ENCODE measurements around the gene STT3B.

Gene STT3B

DNA sequence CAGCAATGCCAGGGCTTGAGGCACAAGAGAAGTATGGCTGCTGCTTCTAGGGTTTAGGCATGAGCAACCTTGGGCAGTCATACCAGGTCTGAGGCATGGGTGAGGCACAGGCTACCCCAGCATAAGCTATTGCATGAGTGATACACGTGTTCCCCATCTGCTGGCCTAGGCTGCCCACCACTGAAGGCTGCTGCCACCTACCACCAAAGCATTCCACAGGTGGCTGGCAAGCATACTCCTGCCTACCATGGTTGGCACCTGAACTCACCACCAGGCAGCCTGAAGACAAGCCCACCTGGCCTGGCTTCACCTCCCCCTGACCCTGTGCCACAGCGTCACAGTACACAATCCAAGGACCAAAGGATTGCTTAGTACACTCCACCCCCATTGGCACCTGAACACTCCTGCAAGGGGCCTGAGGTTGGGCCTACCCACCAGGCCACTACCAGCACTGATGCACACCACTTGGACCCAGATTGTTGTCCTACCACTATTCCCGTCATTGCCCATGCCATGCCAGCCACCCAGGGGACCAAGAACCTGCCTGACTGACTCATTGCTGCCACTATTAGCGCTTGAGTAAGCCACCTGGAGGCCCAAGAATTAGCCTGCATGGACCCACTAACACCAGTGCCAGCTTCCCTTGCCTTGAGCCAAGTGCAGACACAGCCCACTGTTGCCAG is 115.7 kb downstream of the STT3B start:
- H3K36me3 ChIP-seq, result peaks cover 54% of the 10 kb centered on the region
- TF ChIP-seq Cebpa-rat (IDR thresholded peaks at IDR 0.05), result no peak

GRCh38 chr3:31652296-31652695 is 119.6 kb downstream of the STT3B start:
- no peaks in the 10 kb centered on the region for H4K20me1 ChIP-seq
- no peak for TF ChIP-seq Cebpa-rat (IDR thresholded peaks at IDR 0.05)
- no peak overlapping the region for H3K4me2 ChIP-seq
- H3K4me1 ChIP-seq, result no peaks in the 10 kb centered on the region
- no peak overlapping the region for H3K27ac ChIP-seq
- no peak overlapping the region for H3K9ac ChIP-seq
- H3K36me3 ChIP-seq, result peaks cover 18% of the 10 kb centered on the region
- H3K4me3 ChIP-seq, result no peak overlapping the region
- H3K27me3 ChIP-seq, result no peaks in the 10 kb centered on the region
- H3K9me3 ChIP-seq, result peaks cover 87% of the 10 kb centered on the region

More for the DNA sequence above, 115.7 kb downstream of the STT3B start:
- no peaks in the 10 kb centered on the region for H3K27me3 ChIP-seq
- H4K20me1 ChIP-seq, result no peaks in the 10 kb centered on the region
- H3K4me1 ChIP-seq, result no peaks in the 10 kb centered on the region
- 0 out of 2 replicates have a peak overlapping the region, but pooled peaks have one; percentile 18 for H3K4me3 ChIP-seq
- no peak overlapping the region for H3K27ac ChIP-seq
- H3K9ac ChIP-seq, result no peak overlapping the region
- peaks cover 81% of the 10 kb centered on the region for H3K9me3 ChIP-seq
- no peak overlapping the region for H3K4me2 ChIP-seq

DNA sequence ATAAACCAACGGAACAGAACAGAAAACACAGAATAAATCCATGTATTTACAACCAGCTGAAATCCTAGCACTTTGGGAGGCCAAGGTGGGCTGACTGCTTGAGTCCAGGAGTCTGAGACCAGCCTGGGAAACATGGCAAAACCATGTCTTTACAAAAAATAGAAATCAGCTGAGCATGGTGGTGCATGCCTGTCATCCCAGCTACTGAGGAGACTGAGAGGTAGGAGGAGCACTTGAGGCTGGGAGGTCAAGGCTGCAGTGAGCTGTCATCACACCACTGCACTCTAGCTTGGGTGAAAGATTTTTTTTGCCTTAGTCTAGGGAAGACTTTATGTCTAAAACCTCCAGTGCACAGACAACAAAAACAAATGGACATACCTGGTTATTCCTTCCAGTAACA is 120.7 kb downstream of the STT3B start:
- peaks cover 6% of the 10 kb centered on the region for H3K36me3 ChIP-seq
- no peak overlapping the region for H3K9ac ChIP-seq
- H3K4me1 ChIP-seq, result no peaks in the 10 kb centered on the region
- H3K4me2 ChIP-seq, result no peak overlapping the region
- H3K27me3 ChIP-seq, result no peaks in the 10 kb centered on the region
- no peaks in the 10 kb centered on the region for H4K20me1 ChIP-seq
- no peak overlapping the region for H3K4me3 ChIP-seq
- H3K9me3 ChIP-seq, result peaks cover 75% of the 10 kb centered on the region
- TF ChIP-seq Cebpa-rat (IDR thresholded peaks at IDR 0.05), result no peak
- H3K27ac ChIP-seq, result no peak overlapping the region

DNA sequence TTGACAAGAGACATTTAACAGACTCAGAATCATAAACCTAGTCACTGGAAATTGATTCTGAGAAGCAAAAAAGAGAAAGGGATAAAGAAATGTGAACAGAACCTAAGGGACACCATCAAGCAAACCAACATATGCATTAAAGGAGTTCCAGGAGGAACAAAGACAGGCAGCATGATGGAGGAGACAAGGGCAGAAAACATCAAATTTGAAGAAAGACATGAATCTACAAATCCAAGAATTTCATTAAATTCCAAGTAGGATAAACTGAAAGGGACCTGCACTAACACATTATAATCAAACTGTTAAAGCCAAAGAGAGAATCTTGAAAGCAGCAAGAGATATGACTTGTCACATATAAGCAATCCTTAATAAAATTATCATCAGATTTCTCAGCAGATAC is 122.3 kb downstream of the STT3B start:
- no peak for TF ChIP-seq Cebpa-rat (IDR thresholded peaks at IDR 0.05)
- no peak overlapping the region for H3K27ac ChIP-seq
- no peaks in the 10 kb centered on the region for H3K36me3 ChIP-seq
- H3K4me1 ChIP-seq, result no peaks in the 10 kb centered on the region
- H3K4me3 ChIP-seq, result no peak overlapping the region
- no peaks in the 10 kb centered on the region for H3K27me3 ChIP-seq
- peaks cover 60% of the 10 kb centered on the region for H3K9me3 ChIP-seq
- no peak overlapping the region for H3K9ac ChIP-seq
- H3K4me2 ChIP-seq, result no peak overlapping the region
- no peaks in the 10 kb centered on the region for H4K20me1 ChIP-seq

DNA sequence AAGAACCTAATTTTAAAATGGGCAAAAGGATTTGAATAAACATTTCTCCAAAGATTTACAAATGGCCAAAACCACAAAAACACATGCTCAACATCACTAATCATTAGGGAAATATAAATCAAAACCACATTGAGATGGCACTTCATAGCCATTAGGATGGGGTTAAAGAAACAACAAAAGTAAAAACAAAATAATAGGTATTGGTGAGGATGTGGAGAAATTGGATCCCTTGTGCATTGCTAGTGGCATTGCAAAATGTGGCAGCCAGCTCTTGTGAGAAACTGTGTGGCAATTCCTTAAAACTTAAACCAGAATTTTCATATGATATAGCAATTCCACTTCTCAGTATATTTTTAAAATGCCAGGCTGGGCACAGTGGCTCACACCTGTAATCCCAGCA is 126.5 kb downstream of the STT3B start:
- Histone ChIP-seq H3K4me2 (no peak overlapping the region), H3K4me3 (no peak overlapping the region), H4K20me1 (no peaks in the 10 kb centered on the region), H3K27ac (no peak overlapping the region), H3K9me3 (peaks cover 18% of the 10 kb centered on the region), H3K27me3 (no peaks in the 10 kb centered on the region), H3K9ac (no peak overlapping the region), H3K4me1 (0 out of 2 replicates have a peak, but pooled peaks cover 6% of the 10 kb centered on the region), H3K36me3 (no peaks in the 10 kb centered on the region)
- TF ChIP-seq Cebpa-rat (IDR thresholded peaks at IDR 0.05), result no peak

DNA sequence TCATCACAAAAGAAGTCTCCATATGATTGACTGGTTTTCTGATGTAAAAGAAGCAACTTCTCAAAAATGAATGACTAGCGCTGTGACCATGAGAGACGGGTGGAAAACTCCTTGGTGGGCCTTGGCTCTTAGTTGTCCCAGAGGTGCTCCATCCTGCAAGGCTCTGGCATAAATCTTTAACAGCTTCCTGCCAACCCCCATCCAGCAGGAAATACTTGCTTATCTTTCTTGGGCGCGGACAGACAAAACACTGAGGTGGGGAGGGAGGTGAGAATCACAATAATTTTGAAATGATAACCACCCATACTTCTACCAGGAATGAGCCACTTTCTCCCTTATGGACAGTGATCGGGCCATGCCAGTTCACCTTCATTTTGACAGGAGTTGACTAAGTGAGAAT is 128.6 kb downstream of the STT3B start:
- Histone ChIP-seq H3K27ac (no peak overlapping the region), H3K36me3 (no peaks in the 10 kb centered on the region), H3K9me3 (no peaks in the 10 kb centered on the region), H3K4me1 (0 out of 2 replicates have a peak, but pooled peaks cover 6% of the 10 kb centered on the region), H3K4me2 (no peak overlapping the region), H3K9ac (no peak overlapping the region), H3K4me3 (no peak overlapping the region), H4K20me1 (no peaks in the 10 kb centered on the region), H3K27me3 (no peaks in the 10 kb centered on the region)
- TF ChIP-seq Cebpa-rat (IDR thresholded peaks at IDR 0.05), result no peak

GRCh38 chr3:31661993-31662670 is 129.4 kb downstream of the STT3B start:
- no peaks in the 10 kb centered on the region for H3K27me3 ChIP-seq
- TF ChIP-seq Cebpa-rat (IDR thresholded peaks at IDR 0.05), result no peak
- no peaks in the 10 kb centered on the region for H3K9me3 ChIP-seq
- no peak overlapping the region for H3K27ac ChIP-seq
- H3K4me1 ChIP-seq, result 0 out of 2 replicates have a peak, but pooled peaks cover 6% of the 10 kb centered on the region
- no peaks in the 10 kb centered on the region for H3K36me3 ChIP-seq
- H3K4me3 ChIP-seq, result no peak overlapping the region
- H4K20me1 ChIP-seq, result no peaks in the 10 kb centered on the region
- no peak overlapping the region for H3K9ac ChIP-seq
- no peak overlapping the region for H3K4me2 ChIP-seq

- H3K36me3 ChIP-seq, result no peaks in the 10 kb centered on the region
- H4K20me1 ChIP-seq, result no peaks in the 10 kb centered on the region
- H3K9me3 ChIP-seq, result no peaks in the 10 kb centered on the region
- H3K27me3 ChIP-seq, result no peaks in the 10 kb centered on the region
- no peak overlapping the region for H3K9ac ChIP-seq
- no peak overlapping the region for H3K4me2 ChIP-seq
- TF ChIP-seq Cebpa-rat (IDR thresholded peaks at IDR 0.05), result no peak
- H3K4me1 ChIP-seq, result 0 out of 2 replicates have a peak, but pooled peaks cover 6% of the 10 kb centered on the region
- no peak overlapping the region for H3K4me3 ChIP-seq
- H3K27ac ChIP-seq, result no peak overlapping the region
Measured at GRCh38 chr3:31664031-31664430, 131.3 kb downstream of the STT3B start.

- no peak overlapping the region for H3K4me2 ChIP-seq
- no peak overlapping the region for H3K4me3 ChIP-seq
- no peaks in the 10 kb centered on the region for H3K36me3 ChIP-seq
- no peak overlapping the region for H3K9ac ChIP-seq
- H3K27ac ChIP-seq, result no peak overlapping the region
- H3K4me1 ChIP-seq, result 0 out of 2 replicates have a peak, but pooled peaks cover 4% of the 10 kb centered on the region
- H3K27me3 ChIP-seq, result no peaks in the 10 kb centered on the region
- no peak for TF ChIP-seq Cebpa-rat (IDR thresholded peaks at IDR 0.05)
- H4K20me1 ChIP-seq, result no peaks in the 10 kb centered on the region
- H3K9me3 ChIP-seq, result no peaks in the 10 kb centered on the region
Measured at GRCh38 chr3:31667582-31667981, 134.9 kb downstream of the STT3B start.

GRCh38 chr3:31668242-31668641 is 135.5 kb downstream of the STT3B start:
- H3K27ac ChIP-seq, result no peak overlapping the region
- H4K20me1 ChIP-seq, result no peaks in the 10 kb centered on the region
- no peak overlapping the region for H3K9ac ChIP-seq
- no peaks in the 10 kb centered on the region for H3K9me3 ChIP-seq
- no peak for TF ChIP-seq Cebpa-rat (IDR thresholded peaks at IDR 0.05)
- no peak overlapping the region for H3K4me3 ChIP-seq
- H3K4me1 ChIP-seq, result no peaks in the 10 kb centered on the region
- no peaks in the 10 kb centered on the region for H3K36me3 ChIP-seq
- no peaks in the 10 kb centered on the region for H3K27me3 ChIP-seq
- no peak overlapping the region for H3K4me2 ChIP-seq
